Body of pancreas (tissue), 4 donors: Measurements from ENCODE around the gene RBP3. TPM values are rescaled to one million over a fixed set of nuclear protein-coding genes. Genes with fewer than 3 reads are reported as not detected.

Experiments used
- ATAC-seq: fragments of 150-250 bp; one replicate; pipeline ENCODE4 v1.9.1; 2016
- DNase-seq, 4 donors: peaks; one replicate each; pipeline ENCODE4 v3.0.0-alpha.2; 2019
- H3K27ac ChIP-seq, 4 donors: fragments of 200-600 bp; sonication (generic); 1 replicate in 3 of 4; 2 replicates in 1 of 4; pipeline versions ENCODE4 v1.5.1 to v1.6.1; 2016 to 2019; ENCODE audit warnings: mild to moderate bottlenecking in 1 of 4, mixed read lengths in 1 of 4, moderate library complexity in 1 of 4
- H3K27me3 ChIP-seq, 2 donors: fragments of 200-600 bp; sonication (generic); one replicate each; pipeline ENCODE4 v1.6.0; 2016; ENCODE audit warnings: mild to moderate bottlenecking in 1 of 2
- H3K36me3 ChIP-seq, 2 donors: fragments of 200-600 bp; sonication (generic); replicated peaks in 1 of 2; 2 replicates each; pipeline ENCODE4 v1.5.1; 2016; ENCODE audit warnings: low read depth in 2 of 2; ENCODE audit not compliant: insufficient read depth in 1 of 2
- H3K4me1 ChIP-seq: fragments of 200-600 bp; sonication (generic); one replicate; pipeline ENCODE4 v1.6.0; 2016
- H3K4me3 ChIP-seq, 2 donors: fragments of 200-600 bp; sonication (generic); 1 replicate in 1 of 2; 2 replicates in 1 of 2; pipeline ENCODE4 v1.5.1; 2016 to 2019
- H3K9me3 ChIP-seq, 3 donors: fragments of 200-600 bp; sonication (generic); 1 replicate in 2 of 3; 2 replicates in 1 of 3; pipeline ENCODE4 v1.5.1; 2016
- POLR2A ChIP-seq, 3 donors: fragments of 450-650 bp; IDR thresholded peaks; one replicate each; pipeline ENCODE4 v1.6.1; 2016; ENCODE audit warnings: antibody characterized with exemption in 3 of 3, mild to moderate bottlenecking in 2 of 3
- WGBS, 2 donors: methylation state at CpG; one replicate each; pipeline ENCODE4 v1.1.5; 2017; 5-methylcytosine and 5-hydroxymethylcytosine counted together
- intact Hi-C: fragments of 100-400 bp; cut with DNase I; formaldehyde crosslinking; loops from one replicate; pipeline ENCODE4 v1.15.1; 2023
- total RNA-seq, 2 donors: library from RNA; depleted of rRNA; stranded (reverse); fragments of >200 nt; gene quantifications; one replicate each; pipeline ENCODE4 v1.1.0, GENCODE V29; 2016
- TF ChIP-seq, protein P1 (sequence below), 7 experiments: fragments of 450-650 bp in 4 of 7; fragments of 200-600 bp in 3 of 7; sonication (generic) in 3 of 7; IDR thresholded peaks; one replicate each; pipeline ENCODE4 v1.5.1; 2016 to 2019; ENCODE audit warnings: antibody characterized with exemption in 7 of 7

RBP3 gene
- total RNA-seq, 2 donors from 2014 or later = not detected

DNA sequence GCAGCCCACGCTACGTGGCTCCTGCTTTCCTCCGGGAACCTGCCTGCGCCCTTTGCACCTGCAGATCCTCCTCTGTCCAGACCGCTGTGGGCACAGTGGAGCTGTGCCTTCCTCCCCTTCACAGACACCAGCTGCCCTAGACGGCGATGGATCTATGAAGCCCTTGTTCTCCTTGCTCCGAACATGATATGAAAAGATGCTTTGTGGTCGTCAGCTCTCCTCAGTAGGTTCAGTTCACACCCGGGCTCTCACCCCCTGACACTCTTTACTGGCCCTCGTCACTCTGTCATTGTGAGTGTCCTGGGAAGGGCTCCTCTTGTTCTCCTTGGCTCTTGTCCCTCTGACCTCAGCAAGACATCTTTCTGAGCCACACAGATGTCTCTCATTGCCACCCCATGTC is 31.7 kb downstream of the RBP3 start:
- Histone ChIP-seq H3K4me3 (no peak overlapping the region), H3K36me3 (no peaks in the 10 kb centered on the region), H3K9me3 (no peaks in the 10 kb centered on the region), H3K27me3 (no peaks in the 10 kb centered on the region), H3K27ac (no peak overlapping the region), H3K4me1 (peaks cover 35% of the 10 kb centered on the region)
- no peak for ATAC-seq
- intact Hi-C loops = loop anchor here (5.0 kb wide), 1 partner anchor 1098 kb away; no protein-coding TSS in a partner anchor
- no peak for TF ChIP-seq POLR2A (IDR thresholded peaks at IDR 0.05)
- no peak for DNase-seq
- 72 to 77% methylated on average over 10 of the region's 11 CpGs for WGBS, 2 donors

- DNase-seq = peak; percentile 47 to 81 (median 70)
- Histone ChIP-seq H3K36me3 (no peaks in the 10 kb centered on the region), H3K4me3 (no peak overlapping the region), H3K27ac (peak overlapping the region in 3 of 4 donors; percentile 25 to 36 (median 33)), H3K9me3 (no peaks in the 10 kb centered on the region), H3K4me1 (peaks cover 37% of the 10 kb centered on the region), H3K27me3 (no peaks in the 10 kb centered on the region)
- intact Hi-C loops = loop anchor here (5.0 kb wide), 1 partner anchor 1098 kb away; no protein-coding TSS in a partner anchor
- WGBS, 2 donors = 34 to 40% methylated on average over 8 of the region's 8 CpGs
- TF ChIP-seq POLR2A (IDR thresholded peaks at IDR 0.05) = no peak
- TF ChIP-seq, protein P1, sequence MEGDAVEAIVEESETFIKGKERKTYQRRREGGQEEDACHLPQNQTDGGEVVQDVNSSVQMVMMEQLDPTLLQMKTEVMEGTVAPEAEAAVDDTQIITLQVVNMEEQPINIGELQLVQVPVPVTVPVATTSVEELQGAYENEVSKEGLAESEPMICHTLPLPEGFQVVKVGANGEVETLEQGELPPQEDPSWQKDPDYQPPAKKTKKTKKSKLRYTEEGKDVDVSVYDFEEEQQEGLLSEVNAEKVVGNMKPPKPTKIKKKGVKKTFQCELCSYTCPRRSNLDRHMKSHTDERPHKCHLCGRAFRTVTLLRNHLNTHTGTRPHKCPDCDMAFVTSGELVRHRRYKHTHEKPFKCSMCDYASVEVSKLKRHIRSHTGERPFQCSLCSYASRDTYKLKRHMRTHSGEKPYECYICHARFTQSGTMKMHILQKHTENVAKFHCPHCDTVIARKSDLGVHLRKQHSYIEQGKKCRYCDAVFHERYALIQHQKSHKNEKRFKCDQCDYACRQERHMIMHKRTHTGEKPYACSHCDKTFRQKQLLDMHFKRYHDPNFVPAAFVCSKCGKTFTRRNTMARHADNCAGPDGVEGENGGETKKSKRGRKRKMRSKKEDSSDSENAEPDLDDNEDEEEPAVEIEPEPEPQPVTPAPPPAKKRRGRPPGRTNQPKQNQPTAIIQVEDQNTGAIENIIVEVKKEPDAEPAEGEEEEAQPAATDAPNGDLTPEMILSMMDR (IDR thresholded peaks at IDR 0.05) = no peak
- ATAC-seq = peak; percentile 26
Measured at GRCh38 chr10:47380341-47381102, 32.4 kb downstream of the RBP3 start.

DNA sequence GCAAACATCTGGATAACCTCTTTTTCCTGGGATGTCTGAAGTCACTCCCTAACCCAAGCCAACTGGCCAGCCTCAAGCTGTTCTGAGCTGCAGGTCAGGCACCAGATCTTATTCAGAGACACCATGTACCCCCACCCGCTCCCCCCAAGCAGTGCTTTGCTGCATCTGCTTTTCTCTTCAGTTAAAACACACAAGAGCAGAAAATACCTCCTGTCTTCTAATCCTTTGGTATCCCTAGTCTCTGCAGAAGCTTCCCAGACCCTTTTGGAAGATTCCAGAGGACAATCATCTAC is 32.9 kb downstream of the RBP3 start:
- Histone ChIP-seq H3K9me3 (no peaks in the 10 kb centered on the region), H3K4me1 (peaks cover 37% of the 10 kb centered on the region), H3K36me3 (no peaks in the 10 kb centered on the region), H3K27ac (peak overlapping the region in 3 of 4 donors; percentile 25 to 36 (median 33)), H3K4me3 (no peak overlapping the region), H3K27me3 (no peaks in the 10 kb centered on the region)
- 58 to 79% methylated on average over 1 of the region's 1 CpG for whole genome bisulfite sequencing, 2 donors
- TF ChIP-seq, protein P1 (IDR thresholded peaks at IDR 0.05) = no peak
- TF ChIP-seq POLR2A (IDR thresholded peaks at IDR 0.05) = no peak
- DNase-seq = no peak
- no peak for ATAC-seq
- intact Hi-C loops = loop anchor here (5.0 kb wide), 1 partner anchor 1099 kb away; no protein-coding TSS in a partner anchor

DNA sequence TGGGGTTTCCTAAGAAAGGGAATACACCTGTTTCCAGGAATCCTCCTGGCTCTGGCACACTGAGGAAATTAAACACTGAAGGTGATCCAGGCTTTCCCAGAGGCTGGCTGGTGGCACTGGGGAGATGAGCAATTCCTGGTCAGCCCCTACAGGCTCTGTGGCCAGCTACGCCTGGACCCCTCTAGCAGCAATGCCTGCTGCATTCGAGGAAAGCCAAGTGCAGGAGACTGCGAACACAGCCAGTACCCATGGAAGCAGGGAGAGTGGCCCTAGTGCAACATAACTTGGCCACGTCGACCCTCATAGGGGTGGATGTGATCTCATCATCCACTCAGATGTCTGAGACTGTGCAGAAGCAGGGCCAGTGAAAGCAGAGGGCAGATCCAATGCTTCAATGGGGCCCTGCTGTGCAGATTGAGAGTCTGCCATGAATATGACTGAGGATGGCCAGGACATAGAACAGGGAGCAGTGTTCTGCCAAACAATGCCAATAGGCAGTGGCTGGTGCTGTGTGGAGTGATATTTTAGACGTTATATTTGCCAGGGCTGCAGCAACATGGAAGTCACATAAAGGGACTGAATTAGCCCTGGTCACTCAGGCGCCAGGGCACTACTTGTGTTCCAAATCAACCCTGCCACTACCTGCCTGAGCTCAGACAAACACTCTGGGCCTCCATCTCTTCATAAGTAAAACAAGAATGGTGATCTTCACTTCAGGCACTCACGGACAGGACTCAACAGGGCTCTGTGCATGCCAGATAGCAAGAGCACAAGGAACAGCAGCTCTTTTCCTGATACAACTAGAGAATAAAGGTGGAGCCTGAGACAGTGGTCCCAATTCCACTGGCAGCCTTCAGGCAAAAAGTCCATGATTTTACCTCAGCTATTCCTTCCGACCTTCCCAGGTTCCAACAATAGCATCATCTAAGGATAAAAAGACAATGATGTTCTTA is 33.5 kb downstream of the RBP3 start:
- intact Hi-C loops = loop anchor here (5.0 kb wide), 1 partner anchor 1099 kb away; no protein-coding TSS in a partner anchor
- no peak for DNase-seq
- no peak overlapping the region for H3K4me3 ChIP-seq
- ATAC-seq = no peak
- H3K36me3 ChIP-seq = no peaks in the 10 kb centered on the region
- H3K4me1 ChIP-seq = peaks cover 37% of the 10 kb centered on the region
- WGBS, 2 donors = 78% methylated on average over 9 of the region's 9 CpGs
- H3K27me3 ChIP-seq = no peaks in the 10 kb centered on the region
- TF ChIP-seq, protein P1 (IDR thresholded peaks at IDR 0.05) = no peak
- TF ChIP-seq POLR2A (IDR thresholded peaks at IDR 0.05) = no peak
- H3K9me3 ChIP-seq = no peaks in the 10 kb centered on the region
- peak overlapping the region in 3 of 4 donors; percentile 25 to 36 (median 33) for H3K27ac ChIP-seq
